ENCODE results near the gene TENT4A.

DNA sequence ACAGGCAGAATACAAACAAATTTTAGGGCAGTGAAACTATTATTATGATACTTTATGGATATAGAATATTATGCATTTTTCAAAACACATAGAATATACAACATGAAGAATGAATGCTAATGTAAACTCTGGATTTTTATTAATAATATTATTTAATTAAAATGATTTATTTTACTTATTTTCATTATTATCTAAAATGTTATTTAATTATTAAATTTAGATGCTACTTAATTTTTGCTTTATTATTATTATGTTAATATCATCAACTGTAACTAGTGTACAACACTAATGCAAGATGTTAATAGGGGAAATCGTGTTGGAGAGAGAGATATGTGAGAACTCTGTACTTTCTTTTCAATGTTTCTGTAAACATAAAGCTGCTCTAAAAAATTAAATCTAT is 39.3 kb upstream of the TENT4A start:
- TF ChIP-seq POLR2AphosphoS5 (IDR thresholded peaks at IDR 0.05; ENCODE audit: borderline replicate concordance, low read depth, low read length) (no peak), EZH2 (IDR thresholded peaks at IDR 0.05) (no peak), FOXP2 (optimal IDR thresholded peaks at IDR 0.05; ENCODE audit: control extremely low read depth, extremely low read length, insufficient read depth) (no peak)

Data from SK-N-MC (cell line).